Stomach smooth muscle (tissue), 2 donors: ENCODE measurements around the gene RNF114.
"Not testable (repeated sequence)": the region's sequence is repeated elsewhere in the genome, so short reads cannot be mapped to it uniquely, and the experiment has no call there.

Source experiments
- H3K27ac ChIP-seq: one replicate; pipeline ENCODE4 v1.7.0; 2013; ENCODE audit warnings: mild to moderate bottlenecking, low read length, inconsistent platforms
- H3K27me3 ChIP-seq, 2 donors: one replicate each; pipeline ENCODE4 v1.7.0; 2013; ENCODE audit warnings: low read length in 2 of 2; ENCODE audit not compliant: insufficient read depth in 2 of 2, control insufficient read depth in 1 of 2
- H3K36me3 ChIP-seq, 2 donors: one replicate each; pipeline ENCODE4 v1.7.0; 2013; ENCODE audit warnings: low read length in 2 of 2; ENCODE audit not compliant: control insufficient read depth in 2 of 2, insufficient read depth in 2 of 2
- H3K4me1 ChIP-seq: one replicate; pipeline ENCODE4 v1.7.0; 2013; ENCODE audit warnings: low read length; ENCODE audit not compliant: control insufficient read depth, insufficient read depth
- H3K4me3 ChIP-seq, 2 donors: one replicate each; pipeline ENCODE4 v1.7.0; 2013; ENCODE audit warnings: low read length in 2 of 2
- H3K9ac ChIP-seq, 2 donors: one replicate each; pipeline ENCODE4 v1.7.0; 2013; ENCODE audit warnings: low read length in 2 of 2, mild to moderate bottlenecking in 1 of 2
- H3K9me3 ChIP-seq, 2 donors: one replicate each; pipeline ENCODE4 v1.7.0; 2013; ENCODE audit warnings: low read length in 2 of 2; ENCODE audit not compliant: control insufficient read depth in 2 of 2
- donor health status: healthy.
- donor health status: Pancreatic carcinoma.

Gene RNF114

GRCh38 chr20:49892260-49892659 lies 43.9 kb upstream of the RNF114 start:
- Histone ChIP-seq H3K27me3 (no peaks in the 10 kb centered on the region), H3K4me1 (peaks cover 39% of the 10 kb centered on the region), H3K9ac (no peak overlapping the region), H3K27ac (no peak overlapping the region), H3K9me3 (no peaks in the 10 kb centered on the region), H3K4me3 (no peak overlapping the region), H3K36me3 (peaks cover 1 to 7% of the 10 kb centered on the region in 2 donors)

DNA sequence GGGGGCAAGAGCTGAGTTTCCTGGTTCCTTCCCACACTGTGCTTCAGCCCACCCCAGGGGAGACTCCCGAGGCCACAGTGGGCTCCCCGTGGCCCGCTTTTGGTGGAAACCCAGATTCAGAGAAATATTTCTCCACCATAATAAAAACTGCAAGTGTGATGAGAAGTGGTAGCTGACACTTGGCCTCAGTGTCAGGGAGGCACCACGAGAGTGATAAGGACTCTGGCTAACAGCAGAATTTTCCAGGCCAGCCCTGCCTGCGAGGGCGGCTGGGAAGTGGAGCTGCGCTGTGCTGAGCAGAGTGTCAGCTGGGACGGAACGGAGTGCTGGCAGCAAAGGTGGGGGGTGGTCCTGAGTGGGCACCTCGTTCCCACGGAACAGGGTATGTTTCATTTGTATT lies 43.4 kb upstream of the RNF114 start:
- H3K36me3 ChIP-seq: peaks cover 0 to 4% of the 10 kb centered on the region in 2 donors
- no peaks in the 10 kb centered on the region for H3K27me3 ChIP-seq
- H3K9me3 ChIP-seq: no peaks in the 10 kb centered on the region
- no peak overlapping the region for H3K4me3 ChIP-seq
- H3K9ac ChIP-seq: no peak overlapping the region
- H3K27ac ChIP-seq: no peak overlapping the region
- H3K4me1 ChIP-seq: peaks cover 33% of the 10 kb centered on the region

DNA sequence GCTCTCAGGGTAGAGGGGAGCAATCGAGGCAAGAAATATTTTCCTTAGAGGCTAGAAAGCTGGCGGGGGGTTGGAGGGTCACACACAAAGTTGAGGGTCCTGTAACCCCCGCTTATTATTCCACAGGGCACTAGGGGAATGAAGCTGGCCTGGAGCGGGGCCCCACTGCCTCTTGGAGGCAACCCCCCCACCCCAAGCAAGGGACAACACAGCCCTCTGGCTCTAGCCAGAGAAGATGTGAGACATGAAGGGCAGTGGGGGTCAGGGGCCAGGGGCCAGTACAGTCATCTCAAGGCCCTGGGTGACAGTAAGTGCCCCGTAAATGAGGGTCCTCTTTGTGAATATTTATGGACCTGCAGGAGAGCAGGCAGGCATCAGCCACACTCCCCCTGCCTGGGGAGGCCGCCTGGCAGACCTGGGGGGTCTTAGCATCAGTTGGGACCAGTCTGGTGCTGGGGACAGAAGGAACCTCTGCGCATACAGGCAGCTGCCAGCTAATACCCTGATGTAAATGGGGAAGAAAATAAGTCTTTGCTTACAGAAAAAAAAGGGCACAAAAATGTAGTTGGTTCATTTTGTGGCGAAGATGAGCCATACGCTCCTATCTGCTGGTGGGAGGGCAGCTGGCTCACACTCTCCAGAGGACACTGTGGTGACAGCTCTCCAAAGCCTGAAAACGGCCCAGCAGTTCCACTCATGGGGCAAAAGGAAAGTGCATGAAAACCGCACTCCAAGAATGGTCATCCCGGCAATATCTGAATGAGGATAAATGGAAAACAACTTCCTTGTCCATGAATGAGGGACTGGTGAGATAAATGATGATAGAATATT lies 42.7 kb upstream of the RNF114 start:
- Histone ChIP-seq H3K27ac (no peak overlapping the region), H3K4me3 (no peak overlapping the region)

DNA sequence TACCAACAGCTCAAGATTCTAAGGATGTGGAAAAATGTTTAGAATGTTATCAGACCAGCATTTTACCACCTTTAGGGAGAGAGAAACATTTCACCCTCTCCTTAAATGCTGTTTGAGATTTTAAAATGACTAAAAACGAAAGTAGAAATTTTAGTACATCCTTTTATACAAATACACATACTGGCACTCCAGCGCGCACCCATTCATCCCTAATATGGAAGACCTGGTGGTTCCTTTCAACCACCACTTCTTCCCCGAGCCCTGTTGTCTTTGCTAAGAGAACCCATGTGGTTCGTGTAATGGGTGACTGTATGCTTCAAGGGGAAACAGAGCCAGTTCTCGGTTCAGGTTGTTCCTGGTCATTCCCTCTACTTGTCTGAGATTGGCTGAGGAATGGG lies 42.1 kb upstream of the RNF114 start:
- peaks cover 0 to 4% of the 10 kb centered on the region in 2 donors for H3K36me3 ChIP-seq
- no peak overlapping the region for H3K9ac ChIP-seq
- H3K9me3 ChIP-seq: no peaks in the 10 kb centered on the region
- no peak overlapping the region for H3K4me3 ChIP-seq
- no peaks in the 10 kb centered on the region for H3K27me3 ChIP-seq
- H3K4me1 ChIP-seq: peaks cover 23% of the 10 kb centered on the region
- no peak overlapping the region for H3K27ac ChIP-seq

More for the DNA sequence above, 42.7 kb upstream of the RNF114 start:
- no peaks in the 10 kb centered on the region for H3K9me3 ChIP-seq
- peaks cover 0 to 4% of the 10 kb centered on the region in 2 donors for H3K36me3 ChIP-seq
- no peak overlapping the region for H3K9ac ChIP-seq
- H3K4me1 ChIP-seq: peaks cover 27% of the 10 kb centered on the region
- H3K27me3 ChIP-seq: no peaks in the 10 kb centered on the region

DNA sequence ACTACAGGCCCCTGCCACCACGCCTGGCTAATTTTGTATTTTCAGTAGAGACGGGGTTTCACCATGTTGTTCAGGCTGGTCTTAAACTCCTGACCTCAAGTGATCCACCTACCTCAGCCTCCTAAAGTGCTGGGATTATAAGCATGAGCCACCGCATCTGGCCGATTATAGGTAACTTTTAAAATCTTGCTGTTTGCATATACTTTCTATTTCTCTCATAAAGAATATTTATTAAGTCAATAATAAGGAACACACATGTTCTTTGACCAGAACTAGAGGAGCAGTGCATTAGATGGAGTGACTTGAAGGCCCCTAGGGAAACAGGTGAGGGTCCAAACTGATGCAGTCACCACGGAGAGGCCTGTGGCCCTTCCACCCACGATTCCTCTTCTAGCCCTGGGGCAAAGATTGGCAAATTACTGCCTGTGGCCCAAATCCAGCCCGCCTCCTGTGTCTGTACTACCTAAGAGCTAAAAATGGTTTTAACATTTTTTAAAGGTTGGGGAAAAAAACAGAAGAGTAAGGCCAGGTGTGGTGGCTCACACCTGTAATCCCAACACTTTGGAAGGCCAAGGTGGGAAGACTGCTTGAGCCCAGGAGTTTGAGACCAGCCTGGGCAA lies 40.6 kb upstream of the RNF114 start:
- H3K9ac ChIP-seq, H3K27me3 ChIP-seq, H3K4me3 ChIP-seq, H3K9me3 ChIP-seq, H3K36me3 ChIP-seq, H3K27ac ChIP-seq: not testable (repeated sequence)
- H3K4me1 ChIP-seq: peaks cover 18% of the 10 kb centered on the region

GRCh38 chr20:49896204-49896603 lies 40.0 kb upstream of the RNF114 start:
- Histone ChIP-seq H3K9ac (no peak overlapping the region), H3K27ac (no peak overlapping the region), H3K4me3 (no peak overlapping the region), H3K27me3 (no peaks in the 10 kb centered on the region), H3K36me3 (no peaks in the 10 kb centered on the region), H3K9me3 (no peaks in the 10 kb centered on the region), H3K4me1 (peaks cover 15% of the 10 kb centered on the region)

DNA sequence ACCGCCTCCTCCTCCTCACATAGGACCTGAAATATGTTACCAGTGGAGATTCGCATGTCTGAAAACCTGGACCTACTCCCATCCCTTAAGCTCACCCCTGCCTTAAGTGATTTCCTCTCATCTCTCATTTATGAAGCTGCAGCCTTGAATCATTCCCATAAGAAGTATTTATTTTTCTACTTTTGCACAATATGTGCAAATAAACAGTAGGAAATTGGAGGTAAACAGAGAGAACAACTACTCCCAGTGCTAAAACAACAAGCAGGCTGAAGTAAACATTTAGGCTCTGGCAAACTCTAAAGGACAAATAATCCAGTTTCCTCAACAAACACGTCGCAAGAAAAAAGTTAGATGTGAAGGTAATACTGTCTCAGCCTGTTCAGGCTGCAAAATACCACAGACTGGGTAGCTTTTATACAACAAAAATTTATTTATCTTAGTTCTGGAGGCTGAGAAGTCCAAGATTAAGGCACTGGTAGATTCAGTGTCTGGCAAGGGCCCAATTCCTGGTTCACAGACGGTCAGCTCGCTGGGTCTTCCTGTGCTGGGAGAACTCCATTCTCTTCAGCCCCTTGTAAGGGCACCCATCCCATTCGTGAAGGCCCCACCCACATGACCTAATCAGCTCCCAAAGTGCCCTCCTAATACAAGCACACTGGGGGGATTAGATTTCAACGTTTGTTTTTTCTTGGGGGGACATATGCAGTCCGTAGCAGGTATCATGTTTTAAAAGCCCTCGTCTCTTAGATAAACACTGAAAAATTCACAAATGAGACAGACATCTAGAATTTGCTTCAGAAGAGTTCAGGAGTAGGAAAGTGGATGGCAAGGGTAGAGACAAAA lies 36.4 kb upstream of the RNF114 start:
- H3K27me3 ChIP-seq: no peaks in the 10 kb centered on the region
- H3K4me3 ChIP-seq: no peak overlapping the region
- H3K9ac ChIP-seq: no peak overlapping the region
- H3K36me3 ChIP-seq: peaks cover 10 to 11% of the 10 kb centered on the region in 2 donors
- no peaks in the 10 kb centered on the region for H3K9me3 ChIP-seq
- H3K27ac ChIP-seq: peak overlapping the region; percentile 31
- peaks cover 12% of the 10 kb centered on the region for H3K4me1 ChIP-seq

GRCh38 chr20:49901588-49901987 lies 34.6 kb upstream of the RNF114 start:
- Histone ChIP-seq H3K9me3 (no peaks in the 10 kb centered on the region), H3K27ac (peak overlapping the region; percentile 46), H3K9ac (no peak overlapping the region), H3K4me3 (peak overlapping the region; percentile 15 to 20), H3K36me3 (peaks cover 23 to 28% of the 10 kb centered on the region in 2 donors), H3K4me1 (peaks cover 12% of the 10 kb centered on the region), H3K27me3 (no peaks in the 10 kb centered on the region)

DNA sequence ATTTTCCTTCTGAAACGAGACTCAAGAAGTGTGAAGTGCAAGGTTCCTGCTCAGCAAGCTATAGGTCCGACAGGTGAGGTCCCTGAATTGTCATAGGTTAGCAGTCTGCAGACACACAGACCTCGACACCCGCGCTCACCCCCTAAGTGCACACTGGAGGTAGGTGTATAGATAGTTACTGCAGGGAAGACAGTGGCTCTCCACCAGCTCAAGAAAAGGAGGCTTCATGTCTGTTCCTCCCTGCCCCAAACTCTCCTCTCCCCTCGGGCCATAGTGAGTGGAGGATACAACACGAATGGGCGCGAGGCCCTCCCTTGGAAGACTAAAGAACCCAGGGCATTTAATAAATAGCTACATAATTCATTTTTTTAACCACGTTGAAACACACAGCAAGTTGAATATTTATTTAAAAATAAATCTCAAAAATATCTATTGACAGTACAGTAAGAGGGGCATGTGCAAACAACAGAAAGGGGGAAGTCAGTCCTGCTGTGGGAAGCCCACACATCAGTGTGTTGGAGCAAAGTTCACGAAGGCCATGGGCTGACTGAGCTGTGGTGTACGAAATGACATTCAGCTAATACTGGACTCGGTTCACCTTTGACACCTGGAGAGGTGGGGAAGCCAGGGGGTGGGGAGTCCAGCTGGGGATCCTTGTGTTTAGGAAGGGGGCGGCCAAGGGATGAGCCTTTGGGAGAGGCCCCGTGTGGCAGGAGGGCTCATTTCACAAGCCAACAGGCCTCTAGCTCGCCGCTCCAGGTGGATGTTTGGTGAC lies 31.6 kb upstream of the RNF114 start:
- H3K36me3 ChIP-seq: peaks cover 32 to 45% of the 10 kb centered on the region in 2 donors

DNA sequence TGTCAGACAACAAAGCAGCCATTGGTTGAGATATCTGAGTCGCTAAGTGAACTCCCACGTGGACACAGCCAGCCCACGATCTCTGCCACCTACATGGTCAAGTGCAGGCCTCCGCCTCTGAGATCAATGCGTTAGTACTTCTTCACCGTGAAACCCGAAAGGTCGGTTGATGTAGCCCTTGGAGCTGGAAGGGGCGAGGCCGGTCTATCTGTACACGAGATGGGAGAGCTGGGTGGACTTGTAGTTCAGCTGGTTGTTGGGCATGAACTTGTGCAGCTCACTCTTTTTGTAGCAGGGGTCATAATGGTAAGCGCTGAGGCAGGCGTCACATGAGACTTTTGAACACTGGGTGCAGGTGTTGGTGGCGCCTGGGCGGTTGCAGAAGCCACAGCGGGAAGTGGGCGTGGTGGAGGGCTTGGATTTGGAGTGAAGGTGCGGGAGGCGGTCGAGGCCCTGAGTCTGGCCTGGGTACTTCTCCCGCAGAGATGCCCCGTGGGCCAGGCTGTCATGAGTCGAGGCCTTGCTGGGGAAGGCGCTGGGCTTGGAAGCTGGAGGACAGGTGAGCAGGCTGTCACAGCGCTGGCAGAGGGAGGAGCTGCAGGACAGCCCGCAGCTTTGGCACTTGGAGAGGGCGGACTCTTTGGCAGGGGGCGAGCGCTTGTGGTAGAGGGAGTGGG lies 30.6 kb upstream of the RNF114 start:
- Histone ChIP-seq H3K4me3 (no peak overlapping the region), H3K9ac (no peak overlapping the region), H3K4me1 (peaks cover 14% of the 10 kb centered on the region), H3K27ac (no peak overlapping the region), H3K36me3 (peaks cover 36 to 49% of the 10 kb centered on the region in 2 donors), H3K9me3 (no peaks in the 10 kb centered on the region), H3K27me3 (no peaks in the 10 kb centered on the region)

More for the DNA sequence above, 31.6 kb upstream of the RNF114 start:
- no peak overlapping the region for H3K9ac ChIP-seq
- H3K27ac ChIP-seq: no peak overlapping the region
- H3K9me3 ChIP-seq: no peaks in the 10 kb centered on the region
- H3K4me3 ChIP-seq: no peak overlapping the region
- H3K27me3 ChIP-seq: no peaks in the 10 kb centered on the region
- H3K4me1 ChIP-seq: peaks cover 12% of the 10 kb centered on the region
